ENCODE results near the gene GFOD2.
"Not testable (repeated sequence)": the region's sequence is repeated elsewhere in the genome, so short reads cannot be mapped to it uniquely, and the experiment has no call there.

GFOD2 gene, protein sequence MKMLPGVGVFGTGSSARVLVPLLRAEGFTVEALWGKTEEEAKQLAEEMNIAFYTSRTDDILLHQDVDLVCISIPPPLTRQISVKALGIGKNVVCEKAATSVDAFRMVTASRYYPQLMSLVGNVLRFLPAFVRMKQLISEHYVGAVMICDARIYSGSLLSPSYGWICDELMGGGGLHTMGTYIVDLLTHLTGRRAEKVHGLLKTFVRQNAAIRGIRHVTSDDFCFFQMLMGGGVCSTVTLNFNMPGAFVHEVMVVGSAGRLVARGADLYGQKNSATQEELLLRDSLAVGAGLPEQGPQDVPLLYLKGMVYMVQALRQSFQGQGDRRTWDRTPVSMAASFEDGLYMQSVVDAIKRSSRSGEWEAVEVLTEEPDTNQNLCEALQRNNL

DNA sequence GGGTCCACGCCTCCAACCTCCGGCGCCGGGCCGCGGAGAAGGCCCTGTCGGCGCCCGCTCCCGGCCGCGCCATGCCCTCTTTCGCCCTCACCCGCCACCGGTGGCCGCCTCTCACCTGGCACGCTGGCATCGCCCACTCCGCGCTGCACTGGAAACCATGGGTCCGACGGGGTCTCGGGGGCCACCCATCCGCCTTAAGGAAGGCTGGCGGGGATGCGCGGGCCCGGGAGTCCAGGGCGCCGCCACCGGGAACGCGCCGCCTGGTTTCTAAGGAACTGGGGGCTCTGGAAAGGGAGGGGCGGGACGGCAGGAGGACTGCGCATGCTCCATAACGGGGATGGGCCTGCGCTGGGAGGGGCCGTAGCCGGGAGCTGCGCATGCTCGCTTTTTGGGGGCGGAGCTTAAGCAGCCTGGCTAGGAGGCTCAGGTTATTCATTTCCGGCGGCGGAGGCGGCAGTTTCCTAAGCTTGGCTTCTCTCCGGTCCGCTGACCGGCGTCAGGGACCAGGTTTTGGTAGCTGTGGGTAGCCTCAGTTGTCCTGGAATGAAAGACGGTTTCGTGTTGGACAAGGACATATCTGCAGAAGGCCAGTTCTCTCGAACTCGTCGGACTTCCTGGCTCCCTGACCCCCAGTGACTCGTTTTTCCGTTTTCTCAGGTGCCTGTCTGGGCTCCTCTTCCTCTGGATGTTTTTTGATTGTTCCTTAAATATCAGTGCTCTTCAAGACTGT is at the start of gene GFOD2:
Gene GFOD2 (minus strand): TSS at position 269 of the 730 bp plus-strand sequence. CDS start 33,601 bp downstream, outside the sequence.
- peak; percentile 97 for DNase-seq (ENCODE audit: low read depth)

DNA sequence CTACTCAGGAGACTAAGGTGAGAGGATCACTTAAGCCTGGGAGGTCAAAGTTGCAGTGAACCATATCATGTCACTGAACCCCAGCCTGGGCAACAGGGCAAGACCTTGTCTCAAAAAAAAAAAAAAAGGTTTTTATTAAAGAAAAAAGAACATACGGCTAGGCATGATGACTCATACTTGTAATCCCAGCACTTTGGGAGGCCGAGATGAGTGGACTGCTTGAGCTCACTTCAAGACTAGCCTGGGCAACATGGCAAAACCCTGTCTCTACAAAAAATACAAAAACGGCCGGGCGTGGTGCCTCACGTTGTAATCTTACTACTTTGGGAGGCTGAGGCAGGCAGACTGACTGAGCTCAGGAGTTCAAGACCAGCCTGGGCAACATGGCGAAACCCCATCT is 48.8 kb upstream of the GFOD2 start:
- no peak for DNase-seq (ENCODE audit: low read depth)

DNA sequence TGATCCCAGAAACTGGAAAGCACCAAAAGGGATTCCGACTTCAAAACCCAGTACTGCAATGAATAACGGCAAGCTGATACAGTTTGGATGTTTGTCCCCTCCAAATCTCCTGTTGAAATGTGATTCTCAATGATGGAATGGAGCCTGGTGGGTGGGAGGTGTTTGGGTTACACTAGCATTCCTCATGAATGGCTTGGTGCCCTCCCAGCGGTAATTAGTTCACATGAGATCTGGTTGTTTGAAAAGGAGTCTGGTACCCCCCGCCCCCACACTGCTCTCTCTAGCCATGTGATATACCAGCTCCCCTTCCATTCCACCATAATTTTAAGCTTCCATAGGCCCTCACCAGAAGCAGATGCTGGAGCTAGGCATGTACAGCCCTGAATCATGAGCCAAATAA is 47.2 kb upstream of the GFOD2 start:
- DNase-seq (ENCODE audit: low read depth), result no peak

DNA sequence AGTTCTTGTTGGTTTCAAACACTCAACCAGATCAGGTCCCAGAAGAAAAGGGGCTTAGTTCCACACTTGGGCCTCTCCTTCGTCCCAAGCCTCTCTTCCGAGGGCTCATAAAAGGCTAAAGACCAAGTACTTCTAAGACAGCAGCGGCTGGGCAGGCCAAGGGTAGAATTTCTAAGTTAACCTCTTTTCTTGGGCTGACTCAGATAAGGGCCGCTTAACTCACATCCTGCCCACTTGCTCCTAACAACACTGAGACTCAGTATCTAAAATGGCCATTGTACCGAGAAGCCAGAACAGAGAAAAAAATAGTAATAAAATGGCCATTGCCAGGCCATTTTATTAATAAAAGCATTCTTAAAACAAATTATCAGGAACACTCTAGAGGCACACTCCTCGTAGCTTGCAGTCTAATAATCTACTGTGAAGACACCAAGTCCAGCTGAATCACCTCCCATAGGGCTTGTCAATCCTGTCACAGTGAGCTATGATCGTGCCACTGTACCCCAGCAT is 45.1 kb upstream of the GFOD2 start:
- no peak for DNase-seq (ENCODE audit: low read depth)

DNA sequence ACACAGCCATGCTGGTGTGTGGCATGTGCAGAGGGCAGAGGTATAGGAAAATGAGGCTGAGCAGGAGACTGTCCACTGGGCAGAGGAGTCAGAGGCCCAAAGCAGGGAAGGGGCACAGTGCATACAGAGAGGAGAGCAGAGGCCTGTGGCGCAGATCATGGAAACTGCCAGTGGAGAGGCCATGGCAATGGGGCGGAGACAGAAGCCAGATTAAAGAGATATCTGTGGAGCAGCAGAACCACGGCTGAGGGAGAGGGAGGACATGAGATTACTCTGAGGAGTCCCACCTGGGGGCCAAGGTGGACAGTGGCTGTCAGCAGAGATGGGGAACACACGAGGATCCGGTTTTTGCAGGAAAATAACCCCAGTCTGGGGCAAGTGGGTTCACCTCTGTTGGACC is 44.0 kb upstream of the GFOD2 start:
- DNase-seq (ENCODE audit: low read depth), result no peak

DNA sequence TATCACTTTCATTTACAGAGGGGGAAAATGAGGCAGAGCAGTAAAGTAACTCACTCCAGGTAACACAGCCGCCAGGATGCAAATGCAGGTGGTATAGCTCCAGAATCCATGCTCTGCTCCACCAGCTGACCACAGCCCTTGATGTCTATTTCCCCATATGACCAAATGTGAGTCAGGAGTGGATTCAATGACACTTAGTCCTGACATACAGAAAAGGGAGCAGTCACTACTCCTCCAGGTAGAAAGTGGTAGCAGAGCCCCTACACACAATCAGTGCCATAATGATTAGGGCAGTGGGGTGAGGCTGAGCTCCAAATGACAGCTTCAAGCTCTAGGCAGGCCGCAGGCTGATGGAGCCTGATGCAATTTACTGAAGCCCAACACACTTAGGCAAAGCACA is 43.3 kb upstream of the GFOD2 start:
- no peak for DNase-seq (ENCODE audit: low read depth)

DNA sequence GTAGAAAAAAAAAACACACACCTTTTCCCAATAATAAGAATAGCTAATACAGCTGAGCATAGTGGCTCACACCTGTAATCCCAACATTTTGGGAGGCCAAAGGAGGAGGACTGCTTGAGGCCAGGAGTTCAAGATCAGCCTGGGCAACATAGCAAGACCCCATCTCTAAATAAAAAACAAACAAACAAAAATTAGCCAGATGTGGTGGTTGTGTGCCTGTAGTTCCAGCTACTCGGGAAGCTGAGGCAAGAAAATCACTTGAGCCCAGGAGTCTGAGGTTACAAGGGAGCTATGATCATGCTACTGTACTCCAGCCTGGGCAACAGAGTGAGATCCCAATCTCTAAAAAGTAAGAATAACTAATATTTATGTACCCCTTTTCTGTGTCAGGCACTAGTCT is 42.8 kb upstream of the GFOD2 start:
- no peak for DNase-seq (ENCODE audit: low read depth)

DNA sequence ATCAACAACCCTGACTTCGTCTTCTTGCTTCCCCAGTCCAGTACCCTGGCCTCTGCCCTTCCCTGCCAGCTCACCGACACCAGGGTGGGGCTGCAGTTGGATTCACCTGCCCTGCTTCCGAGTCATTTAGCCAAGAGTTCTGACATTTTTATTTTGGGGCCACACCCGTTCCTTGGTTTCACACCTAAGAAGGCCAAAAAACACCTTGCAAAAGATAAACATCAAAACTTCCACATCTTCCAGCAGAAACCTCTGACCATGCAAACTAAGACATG is 41.8 kb upstream of the GFOD2 start:
- DNase-seq (ENCODE audit: low read depth), result no peak

DNA sequence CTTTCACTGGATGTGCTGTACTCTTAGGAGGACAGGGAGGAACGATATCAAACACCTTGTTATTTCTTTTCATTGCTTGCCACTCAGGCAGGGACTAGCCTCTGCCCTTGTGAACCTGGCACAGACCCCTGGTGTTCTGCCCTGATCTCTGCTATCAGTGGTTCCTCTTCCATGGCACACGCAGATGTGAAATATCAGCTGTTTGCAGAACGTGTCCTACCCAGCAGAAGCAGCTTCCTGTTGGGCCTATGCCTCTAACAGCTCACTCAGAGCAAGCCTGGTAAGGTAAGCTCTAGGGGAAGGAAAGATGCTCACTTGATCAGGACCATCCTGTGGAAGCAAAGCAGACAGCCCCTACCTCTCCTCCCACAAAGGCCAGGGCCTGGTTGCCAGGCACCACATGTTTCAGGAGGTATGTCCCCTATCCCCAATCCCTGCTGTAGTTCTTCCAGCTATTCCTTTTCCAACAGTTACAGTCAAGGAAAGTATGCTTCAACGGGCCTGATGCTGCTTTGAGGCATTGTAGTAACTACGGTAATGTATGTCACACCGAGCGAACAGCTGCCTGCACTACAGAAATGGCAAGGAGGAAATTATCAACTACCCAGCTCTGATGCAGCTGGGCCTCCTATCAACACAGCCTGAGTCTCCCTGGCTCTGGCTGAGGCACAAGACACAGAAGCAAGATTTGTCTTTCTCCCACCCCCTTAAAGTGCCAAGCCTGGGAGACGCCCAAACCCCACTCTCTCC is 41.3 kb upstream of the GFOD2 start:
- no peak for DNase-seq (ENCODE audit: low read depth)

DNA sequence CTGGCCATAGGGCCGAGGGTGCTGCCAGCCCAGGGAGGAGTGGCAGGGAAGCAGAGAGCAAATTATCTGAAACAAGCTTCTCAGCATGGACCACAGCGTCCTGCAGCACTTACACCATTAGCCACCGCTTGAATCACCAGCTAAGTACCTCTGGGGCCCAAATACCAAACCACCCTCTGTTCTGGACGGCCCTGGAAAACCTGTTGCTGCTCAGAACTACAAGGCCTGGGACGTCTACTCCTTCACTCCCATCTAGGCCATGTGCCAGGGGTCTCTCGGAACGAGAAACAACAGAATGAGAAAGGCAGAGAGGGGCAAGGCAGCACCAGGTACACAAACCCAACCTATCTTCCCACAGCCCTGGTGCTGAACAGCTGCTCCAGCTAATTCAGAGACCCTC is 39.9 kb upstream of the GFOD2 start:
- no peak for DNase-seq (ENCODE audit: low read depth)

DNA sequence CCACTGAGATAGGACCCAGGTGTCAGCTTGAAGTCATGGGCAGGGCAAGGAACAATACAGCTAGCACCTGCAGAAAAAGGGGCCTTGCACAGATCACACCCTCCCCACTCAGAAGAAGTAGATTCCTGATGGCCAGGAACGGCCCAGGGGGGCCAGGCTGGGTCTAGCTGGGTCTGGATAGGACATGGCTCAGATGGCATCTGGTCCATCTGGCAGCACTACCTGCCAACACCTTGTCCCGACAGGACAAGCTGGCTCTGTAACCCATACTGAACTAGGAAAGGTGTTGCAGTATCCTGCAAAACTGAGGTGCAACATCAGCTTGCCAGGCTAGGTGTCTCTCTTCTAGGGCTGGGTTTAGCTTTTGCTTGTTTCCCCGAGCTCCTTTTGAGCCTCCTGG is 38.9 kb upstream of the GFOD2 start:
- DNase-seq (ENCODE audit: low read depth), result no peak

DNA sequence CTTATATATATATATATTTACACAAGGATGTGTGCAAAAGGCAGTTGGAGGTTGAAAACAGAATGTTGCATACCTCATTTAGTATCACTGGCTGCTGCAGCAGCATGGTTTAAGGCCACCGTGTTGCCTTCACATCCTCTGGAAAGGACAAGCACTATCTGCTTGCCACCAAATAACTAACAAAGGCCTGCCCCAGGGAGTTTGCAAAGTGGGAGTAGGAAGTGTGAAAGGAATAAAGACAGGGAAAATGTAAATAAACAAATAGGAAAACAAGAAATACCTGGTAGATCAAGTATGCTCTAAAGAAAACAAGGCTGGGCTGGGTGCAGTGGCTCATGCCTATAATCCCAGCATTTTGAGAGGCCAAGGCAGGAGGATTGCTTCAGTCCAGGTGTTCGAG is 33.5 kb upstream of the GFOD2 start:
- no peak for DNase-seq (ENCODE audit: low read depth)

DNA sequence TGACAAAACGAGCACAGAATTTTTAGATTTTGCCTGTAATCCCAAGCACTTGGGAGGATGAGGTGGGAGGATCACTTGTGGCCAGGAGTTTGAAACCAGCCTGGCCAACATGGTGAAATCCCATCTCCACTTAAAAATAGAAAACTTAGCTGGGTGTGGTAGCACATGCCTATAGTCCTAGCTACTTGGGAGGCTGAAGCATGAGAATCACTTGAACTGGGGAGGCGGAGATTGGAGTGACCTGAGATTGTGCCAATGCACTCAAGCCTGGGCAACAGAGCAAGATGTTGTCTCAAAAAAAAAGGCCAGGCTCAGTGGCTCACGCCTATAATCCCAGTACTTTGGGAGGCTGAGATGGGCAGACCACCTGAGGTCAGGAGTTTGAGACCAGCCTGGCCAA is 32.2 kb upstream of the GFOD2 start:
- DNase-seq (ENCODE audit: low read depth), result not testable (repeated sequence)

DNA sequence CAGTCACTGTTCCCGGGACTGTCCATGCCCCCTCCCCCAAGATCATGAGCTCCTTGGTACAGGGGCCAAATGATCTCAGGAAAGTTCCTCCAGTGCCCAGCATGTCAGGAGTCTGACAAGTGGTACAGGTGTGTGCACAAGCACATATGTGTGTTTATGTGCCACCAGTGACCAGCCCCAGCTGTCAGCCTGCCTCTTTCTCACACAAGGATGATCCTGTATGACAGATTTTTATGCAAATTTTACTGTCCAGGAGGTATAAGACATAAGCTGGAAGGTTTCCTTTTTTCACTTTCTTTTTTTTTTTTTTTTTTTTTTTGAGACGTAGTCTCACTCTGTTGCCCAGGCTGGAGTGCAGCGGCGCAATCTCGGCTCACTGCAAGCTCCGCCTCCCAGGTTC is 31.4 kb upstream of the GFOD2 start:
- no peak for DNase-seq (ENCODE audit: low read depth)

DNA sequence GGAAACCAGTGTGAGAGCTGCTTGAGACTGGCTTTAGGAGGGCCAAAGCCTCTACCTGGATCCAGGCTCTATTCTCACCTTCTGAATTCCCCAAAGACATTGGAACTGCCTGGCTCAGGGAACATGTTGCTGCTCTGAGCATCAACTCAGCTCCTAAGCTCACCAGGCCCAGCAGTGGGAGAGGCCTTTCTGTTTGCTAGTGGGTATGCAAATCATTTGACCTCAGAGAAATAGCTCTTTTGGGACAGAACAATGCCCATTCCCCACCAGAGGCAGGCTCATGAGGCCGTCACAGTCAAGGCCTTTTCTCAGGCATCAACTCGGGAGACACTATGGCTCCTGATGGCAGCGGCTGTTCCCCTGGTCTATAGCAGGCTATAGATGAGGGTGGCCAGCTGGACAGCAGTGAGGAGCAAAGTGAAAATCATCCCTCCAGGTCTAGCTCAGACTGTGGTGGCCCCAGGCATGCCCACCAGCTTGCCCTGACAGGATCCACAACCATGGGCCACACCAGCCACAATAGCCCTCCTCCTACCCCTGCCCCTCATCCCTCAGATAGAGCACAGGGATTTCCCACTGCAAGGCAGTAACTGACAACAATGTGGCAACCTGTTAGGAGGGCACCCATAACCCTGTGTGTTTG is 30.4 kb upstream of the GFOD2 start:
- DNase-seq (ENCODE audit: low read depth), result no peak

DNA sequence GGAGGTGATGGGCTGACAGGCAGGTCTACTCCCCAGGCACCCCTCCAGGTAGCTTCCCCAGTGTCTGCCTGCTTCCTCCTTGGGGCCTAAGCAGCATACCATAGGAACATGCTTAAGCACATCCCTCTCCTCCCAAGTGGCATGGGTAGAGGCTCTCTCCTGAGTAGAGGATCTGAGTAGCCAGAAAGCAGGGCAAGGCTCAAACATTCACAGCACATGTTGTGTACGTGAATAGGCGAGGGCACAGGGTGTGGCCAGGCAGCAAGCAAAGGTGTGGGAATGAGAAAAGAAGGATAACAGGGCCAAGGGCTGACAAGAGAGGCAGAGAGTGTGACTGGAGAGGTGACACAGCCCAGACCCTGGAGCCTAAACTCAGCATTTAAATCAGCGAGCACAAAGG is 29.7 kb upstream of the GFOD2 start:
- DNase-seq (ENCODE audit: low read depth), result no peak

DNA sequence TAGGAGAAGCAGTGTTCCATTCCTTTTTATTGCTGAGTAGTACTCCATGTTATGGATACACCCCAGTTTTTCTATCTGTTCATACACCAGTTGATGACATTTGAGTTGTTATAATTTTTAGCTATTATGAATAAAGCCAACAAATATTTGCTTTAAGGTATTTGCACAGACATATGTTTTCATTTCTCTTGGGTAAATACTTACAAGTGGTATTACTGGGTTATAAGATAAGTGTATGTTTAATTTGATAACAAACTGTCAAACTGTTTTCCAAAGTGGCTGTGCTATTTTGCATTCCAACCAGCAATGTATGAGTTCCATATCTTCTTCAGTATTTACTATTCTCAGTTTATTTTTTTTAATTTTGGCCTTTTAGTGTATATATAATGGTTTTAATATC is 27.7 kb upstream of the GFOD2 start:
- DNase-seq (ENCODE audit: low read depth), result no peak

DNA sequence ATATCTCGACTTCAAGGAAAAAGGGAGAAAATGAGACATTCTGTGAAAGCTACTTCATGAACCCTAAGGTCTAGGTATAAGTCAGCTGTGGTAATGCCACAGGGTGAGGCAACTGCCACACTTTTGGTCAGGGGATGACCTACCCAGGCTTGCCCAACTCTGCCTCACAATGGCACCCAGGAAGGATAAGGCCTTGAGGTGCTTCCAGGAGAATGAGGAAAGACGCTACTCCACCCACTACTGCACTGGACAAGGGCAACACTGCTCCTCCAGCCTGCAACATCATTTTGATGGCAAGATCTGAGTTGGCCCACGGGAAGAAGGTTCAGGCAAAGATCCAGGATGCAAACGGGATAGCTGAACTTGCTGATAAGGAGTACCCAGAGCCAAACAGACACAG is 22.0 kb upstream of the GFOD2 start:
- no peak for DNase-seq (ENCODE audit: low read depth)

DNA sequence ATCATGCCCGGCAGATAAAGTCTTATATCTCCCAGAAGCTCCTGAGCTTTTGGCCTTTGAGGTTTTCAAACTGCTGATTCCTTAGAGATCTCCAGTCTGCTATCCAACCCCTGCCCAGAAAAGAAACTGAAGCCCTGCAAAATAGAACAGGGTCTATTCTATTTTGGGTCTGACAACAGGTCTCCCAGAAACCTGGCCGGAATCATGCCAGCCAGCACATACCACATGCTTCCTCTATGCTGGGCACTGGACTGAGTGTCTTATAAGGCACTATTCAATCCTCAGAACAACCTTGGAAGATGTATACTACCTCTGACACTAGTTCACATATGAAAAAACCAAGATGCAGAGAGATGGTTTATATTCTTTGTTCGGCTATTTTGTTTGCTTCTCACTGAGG is 21.3 kb upstream of the GFOD2 start:
- DNase-seq (ENCODE audit: low read depth), result no peak

DNA sequence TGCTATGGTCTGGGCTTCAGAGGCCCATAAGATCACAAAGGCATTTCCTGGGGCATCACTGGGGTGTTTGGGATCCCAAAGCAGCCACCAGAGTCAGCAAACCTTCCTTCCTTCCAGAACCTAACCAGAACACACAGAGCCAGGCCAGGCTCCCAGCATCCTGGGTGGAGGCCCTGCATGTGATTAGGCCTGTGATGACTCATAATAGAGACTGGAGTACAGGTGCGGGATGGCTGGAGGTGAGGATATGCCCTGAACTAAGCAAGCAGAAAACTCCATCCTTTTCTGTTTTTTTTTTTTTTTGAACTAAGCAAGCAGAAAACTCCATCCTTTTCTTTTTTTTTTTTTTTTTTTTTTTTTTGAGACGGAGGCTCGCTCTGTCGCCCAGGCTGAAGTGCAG is 17.7 kb upstream of the GFOD2 start:
- no peak for DNase-seq (ENCODE audit: low read depth)

DNA sequence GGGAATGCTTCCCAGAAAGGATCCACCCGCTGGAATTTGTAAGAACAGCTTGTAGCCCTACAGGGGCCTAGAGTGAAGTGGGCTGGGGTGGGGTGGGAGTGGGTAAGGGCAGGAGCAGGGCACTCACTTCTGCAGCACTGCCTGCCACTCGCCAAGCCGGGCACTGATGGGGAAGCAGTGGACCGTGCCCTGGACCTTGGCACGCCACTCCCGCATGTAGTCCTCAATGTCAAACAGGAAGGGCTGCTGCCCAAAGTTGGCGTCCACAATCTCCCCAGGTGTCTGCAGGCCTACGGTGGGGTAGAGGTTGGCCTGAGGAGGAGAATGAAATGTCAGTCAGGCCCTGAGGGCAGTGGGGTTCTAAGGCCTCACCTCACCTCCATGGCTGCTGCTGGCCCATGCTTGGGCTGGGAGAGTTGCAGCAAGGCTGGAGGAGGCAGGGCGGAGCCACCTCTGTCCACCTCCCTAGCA is 15.7 kb upstream of the GFOD2 start:
- no peak for DNase-seq (ENCODE audit: low read depth)

DNA sequence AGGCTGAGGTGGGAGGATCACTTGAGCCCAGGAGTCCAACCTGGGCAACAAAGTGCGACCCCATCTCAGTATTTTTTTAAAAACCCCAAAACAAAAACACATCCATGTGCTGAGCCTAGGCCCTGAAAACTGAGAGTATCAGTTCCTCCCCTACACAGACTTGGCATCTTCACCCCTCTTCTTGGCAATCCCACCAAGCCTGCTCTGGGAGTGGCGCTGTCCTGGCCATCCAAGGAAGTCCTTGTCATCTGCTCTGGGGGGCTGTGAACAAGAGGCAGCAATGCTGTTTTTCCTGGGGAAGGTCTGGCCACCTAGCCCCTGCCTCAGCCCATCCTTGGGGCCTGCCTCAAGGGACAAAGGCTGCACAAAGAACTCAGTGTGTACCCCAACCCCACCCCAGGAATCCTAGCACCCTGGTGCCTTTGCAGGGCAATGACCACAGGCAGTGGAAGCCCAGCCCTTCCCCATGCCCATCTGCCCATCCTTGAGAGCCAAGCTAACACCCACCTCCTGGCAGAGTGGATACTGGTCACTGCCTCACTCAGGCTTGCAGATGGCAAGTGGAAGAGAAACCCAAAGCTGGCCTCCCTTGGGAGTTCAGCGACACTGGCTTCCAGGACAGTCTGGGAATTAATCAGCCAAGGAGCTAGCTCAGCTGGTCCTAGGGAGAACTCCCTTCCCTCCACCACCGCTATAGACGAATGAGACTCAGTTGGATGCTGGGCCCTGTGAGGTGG is 14.8 kb upstream of the GFOD2 start:
- no peak for DNase-seq (ENCODE audit: low read depth)

All from activated T-cell treated with anti-CD3 and anti-CD28 coated beads for 48 hours (primary cell).